Fibroblast of peridontal ligament (primary cell): ENCODE results near the gene RIPOR3.
"Not testable (repeated sequence)": the region's sequence is repeated elsewhere in the genome, so short reads cannot be mapped to it uniquely, and the experiment has no call there.

Source experiments
- DNase-seq: peaks from one replicate; pipeline ENCODE4 v3.0.0-alpha.2; 2010; ENCODE audit errors: extremely low read depth

The RIPOR3 gene

GRCh38 chr20:50574586-50574985 lies 116.8 kb downstream of the RIPOR3 start:
- no peak for DNase-seq

GRCh38 chr20:50574108-50574507 lies 117.2 kb downstream of the RIPOR3 start:
- DNase-seq: no peak

GRCh38 chr20:50572938-50573777 lies 118.2 kb downstream of the RIPOR3 start:
- DNase-seq: peak; percentile 95

- no peak for DNase-seq
Observed at GRCh38 chr20:50571466-50571865, 119.9 kb downstream of the RIPOR3 start.

- DNase-seq: peak; percentile 40
Observed at GRCh38 chr20:50569864-50570836, 121.2 kb downstream of the RIPOR3 start.

GRCh38 chr20:50569487-50569863 lies 121.9 kb downstream of the RIPOR3 start:
- DNase-seq: not testable (repeated sequence)

GRCh38 chr20:50568549-50568942 lies 122.8 kb downstream of the RIPOR3 start:
- no peak for DNase-seq

GRCh38 chr20:50567860-50568548 lies 123.3 kb downstream of the RIPOR3 start:
- DNase-seq: no peak

- DNase-seq: no peak
Observed at GRCh38 chr20:50565871-50566270, 125.5 kb downstream of the RIPOR3 start.

- DNase-seq: no peak
Observed at GRCh38 chr20:50565383-50565782, 126.0 kb downstream of the RIPOR3 start.

GRCh38 chr20:50563133-50563944 lies 128.0 kb downstream of the RIPOR3 start:
- no peak for DNase-seq

GRCh38 chr20:50562262-50562701 lies 129.1 kb downstream of the RIPOR3 start:
- DNase-seq: no peak

GRCh38 chr20:50561379-50562078 lies 129.8 kb downstream of the RIPOR3 start:
- peak; percentile 97 for DNase-seq

GRCh38 chr20:50560867-50561266 lies 130.5 kb downstream of the RIPOR3 start:
- no peak for DNase-seq

GRCh38 chr20:50559856-50560638 lies 131.3 kb downstream of the RIPOR3 start:
- DNase-seq: no peak

- no peak for DNase-seq
Observed at GRCh38 chr20:50559149-50559548, 132.2 kb downstream of the RIPOR3 start.

GRCh38 chr20:50558483-50558925 lies 132.8 kb downstream of the RIPOR3 start:
- DNase-seq: peak; percentile 88

- DNase-seq: no peak
Observed at GRCh38 chr20:50557549-50558134, 133.7 kb downstream of the RIPOR3 start.

GRCh38 chr20:50555662-50556061 lies 135.7 kb downstream of the RIPOR3 start:
- DNase-seq: no peak
